Astrocyte (in vitro differentiated cells and primary cell): Measurements from ENCODE around the gene ZNF554.

Source experiments
- CTCF ChIP-seq: IDR thresholded peaks from 2 replicates; pipeline ENCODE4 v1.5.1; 2011; ENCODE audit warnings: low read depth, mild to moderate bottlenecking, inconsistent platforms, low read length, moderate library complexity; ENCODE audit not compliant: insufficient read depth
- EZH2 ChIP-seq: IDR thresholded peaks from 2 replicates; pipeline ENCODE4 v1.6.1; 2012; ENCODE audit warnings: mild to moderate bottlenecking, low read length, inconsistent platforms; ENCODE audit not compliant: insufficient read depth

GRCh38 chr19:2820112-2820702 is 539 bp downstream of the ZNF554 start:
- no peak for TF ChIP-seq CTCF
- no peak for TF ChIP-seq EZH2
